Activated T-cell treated with anti-CD3 and anti-CD28 coated beads, Interleukin-2, amount 50 U/mL, for 4 hours (primary cell): ENCODE measurements around the gene NPFFR2. TPM values are rescaled to one million over a fixed set of nuclear protein-coding genes. Genes with fewer than 3 reads are reported as not detected.
"Not testable (repeated sequence)": the region's sequence is repeated elsewhere in the genome, so short reads cannot be mapped to it uniquely, and the experiment has no call there.

Experiments
- ATAC-seq, 2 donors: fragments of 200-7000 bp; cut with Tn5 transposase; one replicate each; pipeline ENCODE4 v1.10.0; 2021
- DNase-seq: peaks from one replicate; pipeline ENCODE4 v3.0.0-alpha.2; 2020
- H3K27me3 Mint-ChIP-seq: one replicate; pipeline ENCODE4 v1.8.0; 2021; ENCODE audit warnings: low read depth, mixed read lengths
- H3K36me3 Mint-ChIP-seq: one replicate; pipeline ENCODE4 v1.8.0; 2022; ENCODE audit warnings: mixed read lengths; ENCODE audit not compliant: insufficient read depth
- H3K4me1 Mint-ChIP-seq: one replicate; pipeline ENCODE4 v1.8.0; 2021; ENCODE audit warnings: low read depth, mixed read lengths
- H3K4me3 Mint-ChIP-seq: one replicate; pipeline ENCODE4 v1.8.0; 2021; ENCODE audit warnings: mild to moderate bottlenecking, moderate library complexity, mixed read lengths
- H3K9me3 Mint-ChIP-seq: one replicate; pipeline ENCODE4 v1.8.0; 2021; ENCODE audit warnings: mixed read lengths
- total RNA-seq, 3 donors: library from RNA; stranded (reverse); gene quantifications; one replicate each; pipeline ENCODE4 v1.2.1, GENCODE V29; 2021

The NPFFR2 gene
- total RNA-seq, 3 donors from 2014 or later, result not detected

DNA sequence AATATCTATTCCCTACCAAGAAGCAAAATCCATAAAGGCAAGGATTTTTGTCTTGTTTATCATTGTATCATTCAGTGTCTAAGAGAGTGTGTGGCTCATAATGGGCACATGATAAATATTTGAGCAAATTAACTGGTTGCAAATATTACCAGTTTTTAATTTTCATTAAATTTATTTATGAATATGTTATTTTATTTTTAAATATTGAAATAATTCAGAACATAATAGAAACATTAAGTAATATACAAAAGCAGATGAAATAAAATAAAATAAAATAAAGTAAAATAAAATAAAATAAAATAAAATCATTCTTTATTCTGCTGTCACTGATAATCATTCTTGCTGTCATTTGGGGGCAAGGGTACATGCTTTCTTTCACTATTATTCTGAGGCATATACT is 120.9 kb downstream of the NPFFR2 start:
- Mint-ChIP-seq H3K4me3 (no peak overlapping the region), H3K36me3 (no peaks in the 10 kb centered on the region), H3K4me1 (no peaks in the 10 kb centered on the region), H3K27me3 (no peaks in the 10 kb centered on the region), H3K9me3 (peaks cover 8% of the 10 kb centered on the region)
- DNase-seq, result no peak
- no peak for ATAC-seq

DNA sequence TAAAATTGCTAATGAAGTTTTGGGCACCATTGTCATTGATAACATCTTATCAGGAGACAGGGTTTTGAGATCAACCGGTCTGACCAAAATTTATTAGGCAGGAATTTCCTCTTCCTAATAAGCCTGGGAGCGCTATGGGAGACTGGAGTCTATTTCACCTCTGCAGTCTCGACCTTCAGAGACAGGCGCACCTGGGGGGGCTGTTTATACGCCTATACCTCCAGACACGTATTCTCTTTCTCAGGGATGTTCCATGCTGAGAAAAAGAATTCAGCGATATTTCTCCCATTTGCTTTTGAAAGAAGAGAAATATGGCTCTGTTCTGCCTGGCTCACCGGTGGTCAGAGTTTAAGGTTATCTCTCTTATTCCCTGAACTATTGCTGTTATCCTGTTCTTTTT is 121.8 kb downstream of the NPFFR2 start:
- H3K9me3 Mint-ChIP-seq, H3K4me1 Mint-ChIP-seq, DNase-seq, H3K4me3 Mint-ChIP-seq, H3K27me3 Mint-ChIP-seq, ATAC-seq, H3K36me3 Mint-ChIP-seq: not testable (repeated sequence)

DNA sequence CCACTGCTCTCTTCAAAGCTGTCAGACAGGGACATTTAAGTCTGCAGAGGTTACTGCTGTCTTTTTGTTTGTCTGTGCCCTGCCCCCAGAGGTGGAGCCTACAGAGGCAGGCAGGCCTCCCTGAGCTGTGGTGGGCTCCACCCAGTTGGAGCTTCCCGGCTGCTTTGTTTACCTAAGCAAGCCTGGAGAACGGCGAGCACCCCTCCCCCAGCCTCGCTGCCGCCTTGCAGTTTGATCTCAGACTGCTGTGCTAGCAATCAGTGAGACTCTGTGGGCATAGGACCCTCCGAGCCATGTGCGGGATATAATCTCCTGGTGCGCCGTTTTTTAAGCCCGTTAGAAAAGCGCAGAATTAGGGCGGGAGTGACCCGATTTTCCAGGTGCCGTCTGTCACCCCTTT is 137.5 kb downstream of the NPFFR2 start:
- ATAC-seq, H3K9me3 Mint-ChIP-seq, H3K36me3 Mint-ChIP-seq, H3K4me3 Mint-ChIP-seq, DNase-seq, H3K4me1 Mint-ChIP-seq, H3K27me3 Mint-ChIP-seq: not testable (repeated sequence)

DNA sequence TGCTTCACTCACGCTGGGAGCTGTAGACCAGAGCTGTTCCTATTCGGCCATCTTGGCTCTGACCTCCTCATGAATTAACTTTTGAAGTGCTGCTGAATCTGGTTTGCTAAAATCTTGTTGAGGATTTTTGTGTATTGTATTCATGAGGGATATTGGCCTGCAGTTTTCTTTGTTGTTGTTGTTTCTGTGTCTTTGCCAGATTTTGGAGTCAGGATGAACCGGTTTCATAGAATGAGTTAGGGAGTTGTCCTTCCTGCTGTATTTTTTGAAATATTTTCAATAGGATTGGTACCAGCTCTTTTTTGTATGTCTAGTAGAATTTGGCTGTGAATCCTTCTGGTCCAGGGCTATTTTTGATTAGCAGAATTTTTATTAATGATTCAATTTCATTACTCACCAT is 138.1 kb downstream of the NPFFR2 start:
- no peaks in the 10 kb centered on the region for H3K4me1 Mint-ChIP-seq
- ATAC-seq, result no peak

DNA sequence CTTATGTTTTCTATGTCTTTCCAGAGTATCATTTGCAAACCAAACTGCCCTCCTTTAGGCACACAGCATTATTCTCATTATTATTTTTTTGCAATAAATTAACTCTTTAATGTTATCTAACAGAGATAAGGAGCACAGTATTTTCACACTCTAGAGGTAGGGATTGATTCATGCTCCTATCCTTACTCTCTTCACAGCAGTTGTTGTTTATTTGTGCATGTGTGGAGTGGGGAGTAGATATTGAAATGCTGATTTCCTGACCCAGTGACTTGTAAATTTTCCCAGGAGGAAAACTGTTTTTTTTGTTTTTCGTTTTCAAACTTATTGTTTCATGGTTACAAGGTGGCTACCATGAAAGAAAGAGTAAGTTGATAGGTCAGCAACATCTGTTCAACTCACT is 140.0 kb downstream of the NPFFR2 start:
- no peaks in the 10 kb centered on the region for H3K27me3 Mint-ChIP-seq
- no peak for ATAC-seq
- no peak for DNase-seq
- H3K4me1 Mint-ChIP-seq, result no peaks in the 10 kb centered on the region
- H3K9me3 Mint-ChIP-seq, result no peaks in the 10 kb centered on the region
- no peaks in the 10 kb centered on the region for H3K36me3 Mint-ChIP-seq
- no peak overlapping the region for H3K4me3 Mint-ChIP-seq

More for the DNA sequence above, 138.1 kb downstream of the NPFFR2 start:
- H3K36me3 Mint-ChIP-seq, result no peaks in the 10 kb centered on the region
- no peak for DNase-seq
- no peaks in the 10 kb centered on the region for H3K27me3 Mint-ChIP-seq
- H3K4me3 Mint-ChIP-seq, result no peak overlapping the region
- peaks cover 4% of the 10 kb centered on the region for H3K9me3 Mint-ChIP-seq

DNA sequence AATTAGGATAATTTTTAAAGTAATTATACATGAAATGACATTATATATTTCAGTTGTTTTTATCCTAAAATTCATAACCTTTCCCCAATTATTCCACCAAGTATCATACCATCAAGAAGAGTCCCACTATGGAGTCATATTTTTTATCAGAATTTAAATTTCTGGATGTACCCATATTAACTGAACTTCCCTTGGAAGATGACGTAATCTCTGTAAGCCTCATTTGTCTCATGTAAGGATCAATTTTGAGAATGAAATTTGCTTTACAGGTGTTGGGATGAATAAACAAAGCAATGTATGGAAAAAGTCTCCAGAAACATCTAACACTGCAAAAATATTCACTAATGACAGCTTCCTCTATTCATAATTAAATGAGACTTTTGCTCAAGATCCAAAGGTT is 147.5 kb downstream of the NPFFR2 start:
- H3K36me3 Mint-ChIP-seq, result no peaks in the 10 kb centered on the region
- no peaks in the 10 kb centered on the region for H3K4me1 Mint-ChIP-seq
- peaks cover 4% of the 10 kb centered on the region for H3K9me3 Mint-ChIP-seq
- H3K27me3 Mint-ChIP-seq, result no peaks in the 10 kb centered on the region
- no peak overlapping the region for H3K4me3 Mint-ChIP-seq
- DNase-seq (no peak), ATAC-seq (no peak)

DNA sequence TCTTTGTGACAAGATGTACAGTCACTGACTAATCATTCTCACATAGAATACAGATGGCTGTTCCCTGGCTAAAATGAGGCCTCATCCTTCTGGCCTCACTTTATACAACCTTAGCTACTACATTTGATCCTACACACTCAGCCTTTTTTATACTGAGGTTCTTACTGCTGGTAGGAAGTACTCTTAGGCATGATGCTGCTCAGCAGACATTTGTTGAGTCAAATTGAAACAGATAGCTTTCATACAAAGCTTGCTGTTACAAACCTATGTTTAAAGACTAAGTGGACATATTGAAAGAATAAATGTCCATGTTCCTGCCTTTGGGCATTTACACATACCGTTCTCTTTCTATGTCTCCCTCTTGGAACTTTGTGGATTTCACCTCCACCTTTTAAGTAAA is 154.9 kb downstream of the NPFFR2 start:
- Mint-ChIP-seq H3K36me3 (no peaks in the 10 kb centered on the region), H3K4me3 (no peak overlapping the region), H3K4me1 (no peaks in the 10 kb centered on the region), H3K9me3 (peaks cover 4% of the 10 kb centered on the region), H3K27me3 (no peaks in the 10 kb centered on the region)
- ATAC-seq, result no peak
- DNase-seq, result no peak

DNA sequence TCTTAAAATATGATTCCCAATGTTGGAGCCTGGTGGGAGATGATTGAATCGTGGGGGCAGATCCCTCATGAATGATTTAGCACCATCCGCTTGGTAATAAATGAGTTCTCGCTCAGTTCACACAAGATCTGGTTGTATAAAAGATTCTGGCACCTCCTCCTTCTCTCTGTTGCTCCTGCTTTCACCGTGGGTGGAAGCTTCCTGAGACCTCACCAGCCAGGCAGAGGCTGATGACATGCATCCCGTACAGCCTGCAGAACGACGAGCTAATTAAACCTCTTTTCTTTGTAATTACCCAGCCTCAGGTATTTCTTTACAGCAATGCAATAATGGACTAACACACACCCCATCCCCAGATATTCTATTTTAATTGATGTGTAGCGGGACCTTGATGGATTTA is 162.2 kb downstream of the NPFFR2 start:
- no peaks in the 10 kb centered on the region for H3K27me3 Mint-ChIP-seq
- H3K4me3 Mint-ChIP-seq, result no peak overlapping the region
- no peaks in the 10 kb centered on the region for H3K4me1 Mint-ChIP-seq
- no peaks in the 10 kb centered on the region for H3K36me3 Mint-ChIP-seq
- DNase-seq (no peak), ATAC-seq (no peak)
- H3K9me3 Mint-ChIP-seq, result peaks cover 4% of the 10 kb centered on the region

DNA sequence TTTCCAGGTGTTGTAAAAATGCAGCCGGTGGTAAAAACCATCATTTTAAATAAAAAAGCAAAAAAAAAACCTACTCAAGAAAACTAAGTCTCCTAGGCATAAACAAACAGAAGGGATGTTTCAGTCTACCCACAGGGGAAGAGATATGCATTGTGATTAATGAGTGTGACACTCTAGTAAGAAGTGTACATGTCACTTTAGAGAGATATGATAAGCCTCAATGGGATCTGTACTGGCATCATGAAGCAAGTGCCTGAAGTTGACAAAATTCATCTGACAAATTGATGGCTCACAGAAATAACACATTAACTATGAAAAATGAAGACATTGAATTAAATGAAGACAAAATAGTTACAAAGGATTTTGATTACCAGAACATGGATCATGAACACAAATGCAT is 162.7 kb downstream of the NPFFR2 start:
- H3K36me3 Mint-ChIP-seq, result no peaks in the 10 kb centered on the region
- DNase-seq, result no peak
- H3K9me3 Mint-ChIP-seq, result peaks cover 4% of the 10 kb centered on the region
- no peaks in the 10 kb centered on the region for H3K27me3 Mint-ChIP-seq
- H3K4me3 Mint-ChIP-seq, result no peak overlapping the region
- H3K4me1 Mint-ChIP-seq, result no peaks in the 10 kb centered on the region
- ATAC-seq, result no peak

Other genes with a start within 250 kb of the NPFFR2 start
- 1 to 10 TPM in 2 of 3 donors, under 1 TPM in 1; 0.58 to 1.4 (median 1.1) TPM for gene GC, start 247.9 kb upstream of the NPFFR2 start, total RNA-seq